HCT116 (cell line): ENCODE results near the gene LASP1.
A peak's percentile ranks its signal among the peaks of the same experiment; 100 is the strongest.

Experiments
- ELF1 ChIP-seq: IDR thresholded peaks from 2 replicates; pipeline ENCODE4 v1.6.1; 2012; ENCODE audit warnings: low read depth, borderline replicate concordance
- EZH2 ChIP-seq: fragments of 200-600 bp; sonication (generic); IDR thresholded peaks from 2 replicates; pipeline ENCODE4 v1.6.1; 2017; ENCODE audit warnings: antibody characterized with exemption, mixed run types
- JUND ChIP-seq: IDR thresholded peaks from 2 replicates; pipeline ENCODE4 v1.6.1; 2012
- POLR2A ChIP-seq: IDR thresholded peaks from 2 replicates; pipeline ENCODE4 v1.7.0; 2011; ENCODE audit warnings: borderline replicate concordance; ENCODE audit not compliant: insufficient read depth, insufficient read length; ENCODE audit errors: extremely low read depth
- TF ChIP-seq, protein P1 (sequence below), 3 experiments: fragments of 200-600 bp in 1 of 3; sonication (generic) in 1 of 3; IDR thresholded peaks in 2 of 3; conservative IDR thresholded peaks in 1 of 3; 2 replicates each; pipeline ENCODE4 v1.5.1; 2012 to 2017; ENCODE audit warnings: low read depth in 2 of 3, low read length in 2 of 3, antibody characterized with exemption in 1 of 3, borderline replicate concordance in 1 of 3, control low read depth in 1 of 3, mild to moderate bottlenecking in 1 of 3, mixed read lengths in 1 of 3, mixed run types in 1 of 3, moderate library complexity in 1 of 3; ENCODE audit not compliant: insufficient read depth in 1 of 3

DNA sequence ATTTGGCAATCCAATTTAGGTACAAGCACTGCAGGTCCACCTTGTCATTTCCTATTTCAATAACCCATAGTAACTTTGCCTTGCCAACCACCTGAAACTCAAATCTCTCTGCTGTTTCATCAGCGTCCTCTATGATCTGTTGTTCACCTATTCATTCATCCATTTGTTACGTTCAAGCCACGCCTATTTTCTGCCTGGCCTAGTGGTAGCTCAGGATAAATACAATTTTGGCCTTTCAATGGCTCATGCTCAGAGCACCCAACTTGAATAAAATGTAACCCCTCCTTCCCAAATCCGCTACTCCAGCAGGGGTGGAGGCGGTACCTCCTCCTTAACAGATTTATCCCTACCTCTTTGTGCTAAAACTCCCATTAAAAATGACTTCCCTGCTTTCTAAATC is 100.9 kb downstream of the LASP1 start:
- TF ChIP-seq JUND = no peak
- TF ChIP-seq, protein P1, sequence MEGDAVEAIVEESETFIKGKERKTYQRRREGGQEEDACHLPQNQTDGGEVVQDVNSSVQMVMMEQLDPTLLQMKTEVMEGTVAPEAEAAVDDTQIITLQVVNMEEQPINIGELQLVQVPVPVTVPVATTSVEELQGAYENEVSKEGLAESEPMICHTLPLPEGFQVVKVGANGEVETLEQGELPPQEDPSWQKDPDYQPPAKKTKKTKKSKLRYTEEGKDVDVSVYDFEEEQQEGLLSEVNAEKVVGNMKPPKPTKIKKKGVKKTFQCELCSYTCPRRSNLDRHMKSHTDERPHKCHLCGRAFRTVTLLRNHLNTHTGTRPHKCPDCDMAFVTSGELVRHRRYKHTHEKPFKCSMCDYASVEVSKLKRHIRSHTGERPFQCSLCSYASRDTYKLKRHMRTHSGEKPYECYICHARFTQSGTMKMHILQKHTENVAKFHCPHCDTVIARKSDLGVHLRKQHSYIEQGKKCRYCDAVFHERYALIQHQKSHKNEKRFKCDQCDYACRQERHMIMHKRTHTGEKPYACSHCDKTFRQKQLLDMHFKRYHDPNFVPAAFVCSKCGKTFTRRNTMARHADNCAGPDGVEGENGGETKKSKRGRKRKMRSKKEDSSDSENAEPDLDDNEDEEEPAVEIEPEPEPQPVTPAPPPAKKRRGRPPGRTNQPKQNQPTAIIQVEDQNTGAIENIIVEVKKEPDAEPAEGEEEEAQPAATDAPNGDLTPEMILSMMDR (IDR thresholded peaks at IDR 0.05 in 2 of 3, conservative IDR thresholded peaks at IDR 0.05 in 1 of 3; ENCODE audit: borderline replicate concordance in 1 of 3, insufficient read depth in 1 of 3, low read depth in 2 of 3, low read length in 2 of 3) = peak in 1 of 3 experiments; percentile 5; a peak in 1 of 6 replicates
- TF ChIP-seq EZH2 = no peak
- no peak for TF ChIP-seq POLR2A
- TF ChIP-seq ELF1 = no peak
